GM18517 (cell line): ENCODE measurements around the gene MCTP1.
"Not testable (repeated sequence)": the region's sequence is repeated elsewhere in the genome, so short reads cannot be mapped to it uniquely, and the experiment has no call there.

Source experiments
- ATAC-seq: cut with Tn5 transposase; IDR thresholded peaks from one replicate; pipeline ENCODE4 v1.9.1; 2021; ENCODE audit warnings: mild to moderate bottlenecking, moderate library complexity; ENCODE audit not compliant: unreplicated experiment

MCTP1 gene

GRCh38 chr5:95184924-95185323, 100.0 kb downstream of the MCTP1 start:
- ATAC-seq, result no peak

DNA sequence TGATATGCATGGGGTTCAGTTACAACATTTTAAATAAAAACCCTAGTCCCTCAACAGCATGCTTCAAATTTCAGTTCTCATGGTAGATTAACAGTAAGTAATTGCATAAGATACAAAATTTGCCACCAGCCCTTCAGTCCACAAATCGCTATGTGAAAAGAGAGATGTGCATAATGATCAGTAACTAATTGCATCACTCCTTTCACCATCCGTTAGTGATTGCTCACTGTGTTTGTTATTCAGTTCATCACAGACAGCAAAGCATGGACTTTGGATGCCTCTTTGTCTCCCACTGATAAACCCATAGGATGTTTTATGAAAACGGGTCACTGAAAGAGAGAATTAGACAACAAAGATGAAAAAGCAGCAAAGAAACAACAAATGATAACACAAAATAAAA, 103.2 kb downstream of the MCTP1 start:
- no peak for ATAC-seq

DNA sequence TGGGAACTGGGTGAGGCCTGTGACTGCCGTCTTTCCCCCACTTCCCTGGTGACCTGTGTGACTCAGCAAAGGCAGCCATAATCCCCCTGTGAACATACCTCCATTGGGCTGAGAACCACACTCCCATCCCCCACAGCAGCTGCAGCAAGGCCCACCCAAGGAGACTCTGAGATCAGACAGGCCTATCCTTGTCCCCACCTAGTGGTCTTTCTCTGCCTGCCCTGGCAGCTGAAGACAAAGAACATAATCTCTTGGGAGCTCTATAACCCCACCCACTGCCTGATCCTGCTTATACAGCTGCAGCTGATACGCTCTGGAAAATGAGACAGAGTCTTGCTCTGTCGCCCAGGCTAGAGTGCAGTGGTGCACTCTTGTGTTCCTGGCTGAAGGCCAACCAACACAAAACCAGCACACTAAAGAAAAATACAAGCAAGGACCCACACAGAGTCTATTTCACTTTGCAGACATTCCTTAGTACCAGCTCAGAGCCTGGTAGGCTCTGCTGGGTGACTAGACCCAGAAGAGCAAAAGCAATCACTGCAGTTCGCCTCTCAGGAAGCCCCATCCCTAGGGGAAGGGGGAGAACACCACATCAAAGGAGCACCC, 106.7 kb downstream of the MCTP1 start:
- ATAC-seq, result no peak

DNA sequence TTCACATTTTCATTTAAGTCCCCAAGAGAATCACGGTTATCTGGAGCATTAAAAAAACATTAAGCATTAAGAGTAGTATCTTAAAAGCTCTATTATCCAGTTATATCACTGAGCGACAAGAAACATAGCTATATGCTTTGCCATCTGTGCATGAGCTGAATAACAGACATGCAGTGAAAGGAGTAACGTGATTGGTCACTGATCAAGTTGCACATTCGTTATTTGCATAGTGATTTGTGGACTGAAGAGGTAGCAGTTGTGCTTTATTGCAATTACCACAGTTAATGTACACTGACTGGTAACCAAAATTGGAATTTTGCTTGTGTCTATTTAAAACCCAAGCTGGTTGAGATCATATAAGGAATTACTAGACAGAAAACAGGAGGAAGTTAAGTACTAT, 107.4 kb downstream of the MCTP1 start:
- no peak for ATAC-seq

DNA sequence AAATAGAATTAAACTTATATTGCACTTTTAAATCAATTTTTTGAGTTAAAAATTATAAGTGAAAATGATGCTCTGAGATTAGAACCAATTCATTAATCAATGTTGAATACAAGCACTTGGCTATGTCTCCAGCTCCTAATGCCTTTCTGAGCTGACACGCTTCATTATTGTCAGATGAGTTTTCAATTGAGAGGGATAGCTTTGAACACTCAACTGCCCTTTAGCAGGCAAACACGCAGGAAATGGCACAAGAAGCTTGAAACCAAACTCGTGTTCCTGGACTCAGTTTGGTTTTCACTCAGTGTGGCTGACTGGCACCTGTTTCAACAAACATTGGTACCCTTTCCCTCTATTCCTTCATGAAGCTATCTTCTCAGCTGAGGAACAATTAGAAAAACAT, 109.8 kb downstream of the MCTP1 start:
- no peak for ATAC-seq

DNA sequence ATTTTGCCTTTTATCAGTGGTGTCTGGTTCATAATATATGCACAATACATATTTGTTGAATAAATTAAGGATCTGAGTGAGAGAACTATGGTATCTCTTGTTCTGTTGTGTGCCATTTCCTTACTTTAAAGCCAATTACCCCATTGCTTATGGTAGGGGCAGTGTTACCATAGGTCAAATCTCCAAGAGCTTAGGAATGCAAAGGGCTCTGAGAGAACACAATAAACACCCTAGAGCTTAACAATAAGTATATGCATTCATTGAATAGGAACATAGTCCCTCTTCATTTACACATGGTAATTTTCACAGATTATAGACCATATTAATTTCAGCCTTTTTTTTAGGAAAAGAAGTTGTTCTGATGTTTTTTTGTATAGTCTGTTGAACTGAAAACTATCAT, 112.2 kb downstream of the MCTP1 start:
- no peak for ATAC-seq

- ATAC-seq, result no peak
These were observed 120.0 kb downstream of the MCTP1 start for GRCh38 chr5:95164861-95165260.

DNA sequence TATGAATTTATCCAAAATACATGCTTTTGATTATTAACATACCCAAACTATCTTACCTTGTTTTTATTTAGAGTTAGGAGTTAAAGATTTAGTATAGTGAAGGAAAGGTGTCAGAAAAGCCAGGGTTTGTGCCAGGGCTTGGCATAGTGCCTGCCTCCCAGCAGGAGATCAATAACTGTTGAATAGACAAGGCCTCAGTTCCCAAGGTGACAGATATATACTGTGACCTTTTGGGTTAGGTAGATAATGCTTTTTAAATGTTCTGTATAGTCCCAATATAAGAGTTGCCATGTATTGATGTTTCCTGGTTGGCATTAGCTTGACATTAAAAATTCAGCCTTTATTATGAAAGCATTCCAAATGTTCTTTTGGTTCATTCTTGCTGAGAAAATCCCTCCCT, 121.8 kb downstream of the MCTP1 start:
- no peak for ATAC-seq

GRCh38 chr5:95162231-95162992, 122.5 kb downstream of the MCTP1 start:
- ATAC-seq, result no peak

GRCh38 chr5:95159603-95160002, 125.3 kb downstream of the MCTP1 start:
- ATAC-seq, result no peak

GRCh38 chr5:95155888-95156287, 129.0 kb downstream of the MCTP1 start:
- ATAC-seq, result no peak

DNA sequence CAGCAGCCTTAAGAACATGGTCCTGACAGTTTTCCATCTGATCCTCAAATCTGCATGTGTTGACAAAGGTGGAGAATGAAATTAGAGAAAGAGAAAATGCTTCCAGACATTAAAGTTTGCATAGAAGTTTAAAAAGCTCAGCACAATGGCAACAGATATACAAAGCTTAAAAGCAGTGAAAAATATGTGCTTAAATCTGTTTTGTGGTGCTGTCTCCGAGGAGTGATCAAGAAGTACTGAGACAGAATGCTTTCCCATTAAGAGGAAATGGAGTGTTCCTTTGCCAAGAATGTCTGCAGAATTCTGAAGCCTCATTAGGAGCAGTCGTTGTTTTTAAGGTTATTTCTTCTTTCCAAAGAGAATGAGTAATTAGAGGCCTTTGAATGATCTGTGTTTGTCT, 131.4 kb downstream of the MCTP1 start:
- no peak for ATAC-seq

- ATAC-seq, result no peak
These were observed 132.4 kb downstream of the MCTP1 start for GRCh38 chr5:95152535-95152934.

DNA sequence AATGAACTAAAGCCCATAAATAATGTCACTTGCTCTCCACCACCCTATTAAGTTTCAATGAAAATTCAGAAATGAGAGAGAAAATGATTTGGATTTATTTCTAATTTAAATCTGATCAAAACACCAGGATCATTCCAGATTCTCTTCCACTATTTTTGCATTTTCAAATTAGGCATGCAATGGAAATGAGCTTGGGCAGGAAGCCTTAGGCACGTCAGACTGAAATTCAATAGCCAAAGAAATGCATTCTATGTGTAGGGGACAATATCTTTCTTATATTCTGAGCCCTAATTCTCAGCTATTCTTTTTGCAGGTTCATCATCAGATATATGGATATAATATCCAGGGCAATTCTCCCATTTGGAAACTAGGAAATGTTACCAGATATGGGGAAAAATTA, 132.8 kb downstream of the MCTP1 start:
- ATAC-seq, result no peak

DNA sequence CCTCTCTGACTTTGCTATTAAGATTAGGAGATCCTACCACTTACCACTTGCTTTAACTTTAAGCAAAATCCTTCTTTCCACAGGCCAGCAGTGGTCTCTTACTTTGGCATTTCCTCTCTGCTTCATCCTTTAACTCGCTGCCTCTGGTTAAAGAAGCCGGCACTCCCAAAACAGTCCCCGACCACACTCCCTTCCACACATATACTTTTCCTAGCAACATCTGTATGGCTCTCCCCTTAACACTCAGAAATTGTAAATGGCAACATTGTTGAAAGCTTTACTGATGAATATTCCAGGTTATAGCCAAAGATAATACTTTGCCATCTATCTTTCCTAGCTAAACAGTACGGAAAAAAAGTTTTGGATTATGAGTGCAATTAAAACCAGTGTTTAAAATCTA, 133.2 kb downstream of the MCTP1 start:
- no peak for ATAC-seq

DNA sequence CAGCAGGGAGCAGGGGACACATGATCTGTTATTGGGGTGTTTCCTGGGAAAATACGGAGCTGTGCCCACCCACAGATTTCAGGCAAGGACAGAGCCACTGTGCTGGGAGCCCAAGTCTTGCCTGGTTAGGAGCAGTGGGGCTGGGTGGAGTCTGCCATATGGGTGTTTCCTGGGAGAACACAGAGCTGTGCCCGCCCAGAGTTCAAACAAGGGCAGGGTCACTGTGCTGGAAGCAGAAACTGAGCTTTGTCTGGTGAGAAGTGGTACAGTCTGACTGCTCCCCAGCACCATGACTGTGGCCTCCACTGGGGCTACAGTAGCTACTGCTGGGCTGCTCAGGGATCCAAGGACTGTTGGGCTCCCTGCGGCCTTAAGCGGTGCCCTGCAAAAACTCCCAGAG, 135.5 kb downstream of the MCTP1 start:
- no peak for ATAC-seq

GRCh38 chr5:95148453-95148852, 136.4 kb downstream of the MCTP1 start:
- ATAC-seq, result no peak

GRCh38 chr5:95143858-95144257, 141.0 kb downstream of the MCTP1 start:
- not testable (repeated sequence) for ATAC-seq

- ATAC-seq, result no peak
These were observed 142.7 kb downstream of the MCTP1 start for GRCh38 chr5:95142145-95142544.

- ATAC-seq, result no peak
These were observed 143.8 kb downstream of the MCTP1 start for GRCh38 chr5:95141141-95141540.

DNA sequence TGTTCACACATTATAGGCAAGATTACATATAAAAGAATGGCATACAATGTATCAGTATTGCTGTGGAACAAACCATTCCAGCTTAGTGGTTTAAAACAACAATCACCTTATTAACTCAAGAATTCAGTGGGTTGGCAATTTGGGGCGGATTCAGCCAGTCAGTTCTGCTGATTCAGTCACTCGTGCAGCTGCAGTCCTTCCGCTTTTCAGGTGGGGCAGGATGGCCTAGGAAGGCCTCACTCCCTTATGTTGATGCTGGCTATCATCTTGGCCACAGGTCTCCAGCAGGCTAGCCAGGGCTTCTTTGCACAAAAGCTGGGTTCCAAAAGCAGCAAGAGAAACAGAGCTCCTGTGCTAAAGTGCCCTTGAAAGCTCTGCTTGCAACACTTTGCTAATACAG, 150.6 kb downstream of the MCTP1 start:
- no peak for ATAC-seq

GRCh38 chr5:95132096-95132495, 152.8 kb downstream of the MCTP1 start:
- ATAC-seq, result no peak

DNA sequence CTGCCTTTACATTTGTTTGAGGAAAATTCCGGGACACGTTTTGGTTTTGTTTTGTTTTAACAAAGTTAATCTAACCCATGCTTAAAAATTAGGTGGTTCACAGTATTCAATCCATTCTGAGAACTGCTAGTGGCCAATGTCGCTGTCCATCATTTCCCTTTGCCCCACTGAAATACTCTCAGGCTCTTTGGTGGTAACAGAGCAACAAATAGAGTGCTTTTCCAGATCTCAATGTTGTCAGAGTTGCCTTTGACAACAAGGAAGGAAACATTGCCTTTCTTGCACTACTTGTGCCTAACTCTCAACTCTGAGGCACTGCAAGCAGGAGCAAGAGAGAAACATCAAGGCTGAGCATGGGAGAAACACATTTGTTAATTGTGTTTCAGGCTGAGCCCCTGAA, 154.0 kb downstream of the MCTP1 start:
- ATAC-seq, result no peak
